Measurements from ENCODE around the gene NEUROG1. TPM values are rescaled to one million over a fixed set of nuclear protein-coding genes. Genes with fewer than 3 reads are reported as not detected.

NEUROG1 gene
- total RNA-seq, 1 donor from 2014 or later = not detected

- ATAC-seq = peak; percentile 83
- intact Hi-C loops (cut with micrococcal nuclease) = no loop called here
- DNase-seq = peak; percentile 83
Measured at GRCh38 chr5:135565725-135566421, 30.1 kb upstream of the NEUROG1 start.

- DNase-seq = no peak
- ATAC-seq = no peak
- intact Hi-C loops (cut with micrococcal nuclease) = no loop called here
Measured at GRCh38 chr5:135565266-135565665, 29.5 kb upstream of the NEUROG1 start.

GRCh38 chr5:135564331-135564730 lies 28.6 kb upstream of the NEUROG1 start:
- no peak for DNase-seq
- intact Hi-C loops (cut with micrococcal nuclease) = loop anchor here (5.0 kb wide), 1 partner anchor 268 kb away; the partner anchor contains the start of gene SLC25A48
- ATAC-seq = no peak

GRCh38 chr5:135561266-135561665 lies 25.5 kb upstream of the NEUROG1 start:
- no peak for DNase-seq
- intact Hi-C loops (cut with micrococcal nuclease) = loop anchor here (5.0 kb wide), 1 partner anchor 271 kb away; the partner anchor contains the start of gene SLC25A48
- no peak for ATAC-seq

GRCh38 chr5:135560858-135561257 lies 25.1 kb upstream of the NEUROG1 start:
- intact Hi-C loops (cut with micrococcal nuclease) = loop anchor here (5.0 kb wide), 1 partner anchor 271 kb away; the partner anchor contains the start of gene SLC25A48
- DNase-seq (peak; percentile 78), ATAC-seq (peak; percentile 87)

GRCh38 chr5:135559354-135559753 lies 23.6 kb upstream of the NEUROG1 start:
- DNase-seq = no peak
- ATAC-seq = no peak
- intact Hi-C loops (cut with micrococcal nuclease) = no loop called here

- intact Hi-C loops (cut with micrococcal nuclease) = no loop called here
- ATAC-seq = no peak
- no peak for DNase-seq
Measured at GRCh38 chr5:135557076-135557838, 21.5 kb upstream of the NEUROG1 start.

- ATAC-seq = no peak
- intact Hi-C loops (cut with micrococcal nuclease) = no loop called here
- no peak for DNase-seq
Measured at GRCh38 chr5:135556620-135557019, 20.9 kb upstream of the NEUROG1 start.

- no peak for ATAC-seq
- no peak for DNase-seq
- intact Hi-C loops (cut with micrococcal nuclease) = no loop called here
Measured at GRCh38 chr5:135555530-135555929, 19.8 kb upstream of the NEUROG1 start.

- intact Hi-C loops (cut with micrococcal nuclease) = loop anchor here (5.0 kb wide), 1 partner anchor 87 kb away; no protein-coding TSS in a partner anchor
- no peak for ATAC-seq
- no peak for DNase-seq
Measured at GRCh38 chr5:135553688-135554462, 18.1 kb upstream of the NEUROG1 start.

- peak; percentile 60 for DNase-seq
Measured at GRCh38 chr5:135551593-135552447, 16.1 kb upstream of the NEUROG1 start.

GRCh38 chr5:135549413-135549812 lies 13.6 kb upstream of the NEUROG1 start:
- DNase-seq (no peak), ATAC-seq (no peak)
- intact Hi-C loops (cut with micrococcal nuclease) = no loop called here

More at GRCh38 chr5:135551593-135552447, 16.1 kb upstream of the NEUROG1 start:
- ATAC-seq = peak; percentile 83
- intact Hi-C loops (cut with micrococcal nuclease) = loop anchor here (5.0 kb wide), 1 partner anchor 85 kb away; no protein-coding TSS in a partner anchor

GRCh38 chr5:135547590-135548254 lies 12.0 kb upstream of the NEUROG1 start:
- intact Hi-C loops (cut with micrococcal nuclease) = no loop called here
- DNase-seq (no peak), ATAC-seq (no peak)

- DNase-seq (no peak), ATAC-seq (no peak)
- intact Hi-C loops (cut with micrococcal nuclease) = no loop called here
Measured at GRCh38 chr5:135546912-135547311, 11.1 kb upstream of the NEUROG1 start.

- DNase-seq (no peak), ATAC-seq (no peak)
- intact Hi-C loops (cut with micrococcal nuclease) = no loop called here
Measured at GRCh38 chr5:135546101-135546500, 10.3 kb upstream of the NEUROG1 start.

GRCh38 chr5:135545099-135545498 lies 9.3 kb upstream of the NEUROG1 start:
- intact Hi-C loops (cut with micrococcal nuclease) = no loop called here
- no peak for ATAC-seq
- no peak for DNase-seq

- ATAC-seq (peak; percentile 45), DNase-seq (peak; percentile 38)
- intact Hi-C loops (cut with micrococcal nuclease) = no loop called here
Measured at GRCh38 chr5:135543485-135544304, 7.9 kb upstream of the NEUROG1 start.

Data from left ventricle myocardium superior (tissue), 1 donor.